ENCODE measurements around the gene CDS2.

Gene CDS2

DNA sequence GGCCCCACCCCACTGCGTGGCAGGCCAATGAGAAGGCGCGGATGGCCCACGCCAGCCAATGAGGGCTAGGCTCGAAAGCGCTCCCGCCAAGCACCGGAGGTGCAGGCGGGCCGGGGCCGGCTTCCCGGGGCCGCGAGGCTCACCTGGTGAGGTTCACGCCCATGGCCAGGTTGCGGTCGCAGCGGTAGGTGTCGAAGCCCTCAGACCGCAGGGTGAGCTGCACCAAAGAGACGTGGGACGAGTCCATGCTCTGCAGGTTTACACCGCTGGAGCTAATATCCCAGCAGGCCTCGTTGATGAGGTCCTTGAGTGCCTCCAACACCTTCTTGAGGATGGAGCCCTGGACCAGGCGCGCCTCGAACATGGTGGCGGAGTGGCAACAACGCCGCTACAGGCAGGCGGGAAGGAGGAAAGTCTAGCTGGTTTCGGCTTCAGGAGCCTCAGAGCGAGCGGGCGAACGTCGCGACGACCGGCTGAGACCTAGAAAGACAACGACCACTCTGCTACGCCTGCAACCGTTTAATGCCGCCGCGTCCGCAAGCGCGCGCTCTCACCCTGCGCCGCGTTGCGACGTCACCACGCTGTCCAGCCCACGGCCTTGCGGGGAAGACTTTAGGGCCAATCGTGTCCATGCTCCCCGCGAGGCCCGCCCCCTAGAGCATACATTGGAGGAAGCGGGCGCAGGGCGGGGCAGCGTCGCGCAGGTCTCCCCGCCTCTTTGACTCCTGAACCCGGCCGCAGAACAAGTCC, 7.2 kb upstream of the CDS2 start, which contains the start of gene PCNA:
TSS of gene PCNA (minus strand) at position 524 of the 750 bp plus-strand sequence. CDS start at position 364, 160 bp downstream.
- DNase-seq: peak; percentile 93

DNA sequence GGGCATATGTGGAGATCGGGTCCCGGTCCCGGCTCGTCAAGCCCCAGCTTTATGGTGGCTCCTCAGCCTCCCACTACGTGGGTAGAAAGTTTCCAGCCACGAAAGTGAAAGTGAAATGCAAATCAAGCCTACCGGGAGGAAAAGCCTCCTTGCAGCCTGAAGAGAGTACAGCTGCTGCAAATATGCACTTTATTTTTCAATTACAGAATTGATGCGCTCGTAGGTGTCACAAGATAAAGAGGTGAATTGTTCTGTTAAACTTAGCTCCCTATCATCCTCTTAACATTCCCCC, 6.7 kb upstream of the CDS2 start:
- no peak for DNase-seq

DNA sequence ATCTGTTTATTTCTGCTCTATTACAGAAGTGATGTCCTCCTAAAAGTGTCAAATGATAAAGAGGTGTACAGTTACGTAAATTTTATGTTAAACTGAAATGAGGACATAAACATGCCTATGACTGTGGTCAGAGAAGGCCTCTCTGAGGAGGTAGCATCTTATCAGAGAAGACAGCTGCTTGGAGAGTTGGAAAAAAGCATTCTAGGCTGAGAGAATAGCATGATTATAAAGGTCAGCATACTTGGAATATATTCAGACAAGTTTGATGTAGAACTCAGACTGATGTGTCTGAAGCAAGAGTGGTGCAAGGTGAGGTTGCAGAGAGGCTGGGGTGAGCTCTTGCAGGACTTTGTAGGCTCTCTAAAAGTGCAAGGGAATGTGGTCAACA, 3.9 kb upstream of the CDS2 start:
- no peak for DNase-seq

DNA sequence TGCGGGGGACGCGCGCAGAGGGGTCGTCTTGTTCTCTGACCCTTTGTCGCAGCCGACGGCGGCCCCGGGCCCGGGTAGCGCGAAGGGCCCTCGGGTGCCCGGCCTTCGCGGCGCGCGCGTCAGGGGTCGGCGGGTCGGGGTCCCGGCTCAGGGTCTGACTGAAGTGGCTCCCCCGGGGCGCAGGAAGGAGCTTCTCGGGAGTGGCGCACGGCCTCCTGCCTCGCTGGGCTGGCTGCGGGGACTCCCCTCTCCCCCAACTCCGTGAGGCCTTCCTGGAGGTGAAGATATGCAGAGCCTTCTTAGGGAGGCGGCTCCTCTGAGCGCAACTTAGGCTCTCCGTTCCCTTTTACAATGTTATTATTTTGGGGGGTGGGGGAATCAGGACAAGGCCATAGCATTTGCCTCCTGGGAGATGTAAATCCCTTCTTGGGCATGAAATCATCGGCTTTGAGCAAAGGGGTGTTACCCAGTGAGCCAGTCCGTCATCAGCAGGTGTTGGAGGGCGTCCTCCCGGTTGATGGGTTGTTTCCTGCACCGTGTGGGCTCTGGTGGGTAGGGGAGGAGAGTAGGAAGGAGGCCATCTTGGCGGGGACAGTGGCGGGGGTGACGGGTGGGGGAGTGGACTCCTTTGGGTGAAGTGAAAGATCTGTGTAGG, 523 bp downstream of the CDS2 start:
- DNase-seq: no peak

DNA sequence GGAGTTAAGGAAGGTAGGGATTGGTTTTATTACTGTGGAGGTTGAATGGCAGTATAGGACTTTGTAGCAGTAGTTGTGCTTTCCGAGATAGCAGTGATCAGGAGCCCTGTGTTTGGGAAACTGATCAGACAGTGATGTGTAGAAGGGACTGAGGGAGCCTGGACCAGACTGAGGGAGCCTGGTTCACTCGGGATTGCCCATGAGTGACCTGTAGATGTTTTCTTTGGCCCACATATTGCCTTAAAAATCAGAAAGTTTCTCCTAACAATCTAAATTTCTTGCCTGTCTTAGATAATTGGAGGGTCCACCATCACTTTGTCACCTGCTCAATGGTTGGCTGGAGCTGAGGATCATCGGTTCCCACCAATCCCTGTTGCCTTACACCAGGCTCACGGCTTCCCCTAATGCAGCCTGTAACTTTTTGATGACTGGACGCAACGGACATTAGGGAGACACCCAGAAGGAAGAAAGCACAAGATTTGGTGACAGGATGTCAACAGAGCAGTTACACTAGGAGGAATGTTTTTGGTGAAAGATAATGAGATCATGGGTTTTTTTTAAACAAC, 1.1 kb downstream of the CDS2 start:
- no peak for DNase-seq

DNA sequence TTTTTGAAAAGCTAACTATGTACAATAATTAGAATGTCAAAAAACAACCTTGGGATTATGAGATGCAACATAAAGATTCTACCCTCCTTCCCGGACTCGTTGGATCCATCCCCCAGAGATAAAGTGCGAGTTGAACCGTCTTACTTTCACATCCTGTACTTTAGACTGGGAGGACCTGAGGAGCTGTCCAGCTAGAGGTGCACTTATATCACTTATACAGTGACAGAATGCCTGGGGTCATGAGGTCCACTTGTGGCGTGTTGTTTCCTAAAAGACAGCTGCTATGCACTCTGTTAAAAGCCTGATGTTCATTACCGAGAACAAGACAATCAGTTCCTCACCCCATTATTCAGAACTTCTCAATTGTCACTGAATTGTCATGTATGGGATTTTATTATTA, 2.1 kb downstream of the CDS2 start:
- DNase-seq: no peak

DNA sequence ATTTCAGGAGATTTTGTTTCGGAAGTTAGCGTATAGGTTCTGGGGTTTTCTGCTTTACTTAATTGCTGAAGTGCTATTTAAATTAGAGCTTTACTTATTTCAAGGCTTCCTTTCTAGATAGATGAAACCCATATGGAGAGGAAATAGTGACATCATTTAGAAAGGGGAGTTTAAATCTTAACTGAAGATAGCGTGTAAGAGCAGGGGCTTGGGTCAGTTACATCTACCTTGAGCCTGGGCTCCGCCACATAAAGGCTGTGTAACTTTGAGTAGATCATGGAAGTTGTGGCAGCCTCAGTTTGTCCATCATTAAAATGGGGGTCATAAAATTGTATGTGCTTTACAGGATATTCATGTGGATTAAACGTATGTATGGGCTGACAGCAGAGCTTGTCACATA, 4.7 kb downstream of the CDS2 start:
- DNase-seq: no peak

DNA sequence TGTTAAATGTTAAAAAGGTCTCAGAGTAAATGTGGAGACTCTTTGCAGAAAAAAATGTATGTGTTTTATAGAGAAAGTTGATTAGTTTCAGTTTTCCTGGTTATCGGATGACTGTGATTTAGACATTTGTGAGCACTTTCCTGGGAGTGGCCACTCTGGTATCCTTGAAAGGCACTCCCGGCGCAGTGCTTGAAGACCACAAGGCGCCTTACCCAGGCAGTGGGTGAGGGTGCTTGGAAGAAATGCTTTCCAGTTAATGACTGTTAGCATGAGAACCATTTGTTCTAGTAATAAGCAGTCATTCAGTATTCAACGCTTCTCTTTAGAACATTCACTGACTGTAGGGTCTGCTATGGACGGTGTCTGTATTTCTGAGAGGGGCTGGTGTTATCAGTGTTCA, 7.2 kb downstream of the CDS2 start:
- no peak for DNase-seq

DNA sequence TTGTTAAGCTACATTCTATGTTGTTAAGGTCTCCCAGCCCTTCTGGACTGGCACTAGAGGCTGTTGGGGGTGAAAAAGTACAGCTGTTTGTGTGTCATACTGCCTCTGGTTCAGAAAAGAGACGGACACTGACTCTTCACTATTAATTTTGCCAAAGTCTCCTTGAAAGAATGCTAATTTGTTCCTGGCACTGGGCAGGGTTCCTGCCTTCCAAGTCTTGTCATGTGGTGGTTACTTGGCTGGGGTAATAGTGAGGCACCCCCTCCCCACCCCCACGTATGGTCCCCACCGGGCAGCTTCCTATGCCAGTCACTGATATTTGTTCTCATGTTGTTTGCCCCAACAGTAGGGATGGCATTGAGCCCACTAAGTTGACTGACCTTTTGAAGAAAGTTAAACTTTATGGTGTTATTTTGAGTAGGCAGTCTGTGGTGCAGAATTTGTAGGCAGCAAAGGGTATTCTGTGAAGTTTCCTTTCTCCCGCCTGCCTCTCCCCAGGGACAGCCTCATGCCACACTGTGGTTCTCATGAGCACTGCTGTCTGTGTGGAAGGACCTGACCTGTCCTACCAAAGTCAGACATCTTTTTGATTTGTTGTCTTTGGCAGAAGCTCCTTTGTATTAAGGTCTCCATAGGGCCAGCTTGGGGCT, 8.7 kb downstream of the CDS2 start:
- no peak for DNase-seq

DNA sequence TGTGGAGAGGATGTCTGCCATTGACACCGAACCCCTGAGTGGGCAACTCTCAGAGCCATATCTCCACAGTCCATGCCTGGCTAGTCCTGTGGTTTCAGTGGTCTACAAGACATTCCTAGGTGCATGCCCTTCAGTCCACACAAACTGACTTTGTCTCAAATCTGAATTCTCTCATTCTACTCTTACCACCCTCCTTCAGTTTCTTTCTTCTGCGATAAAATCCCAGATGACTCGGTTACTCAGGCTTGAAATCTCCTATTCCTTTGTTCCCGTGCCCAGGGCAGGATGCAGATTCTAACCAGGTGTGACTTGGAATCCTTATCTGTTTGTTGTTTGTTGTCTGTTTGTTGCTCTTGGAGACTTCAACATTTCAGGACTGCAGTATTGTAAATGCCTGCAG, 9.3 kb downstream of the CDS2 start:
- DNase-seq: no peak

DNA sequence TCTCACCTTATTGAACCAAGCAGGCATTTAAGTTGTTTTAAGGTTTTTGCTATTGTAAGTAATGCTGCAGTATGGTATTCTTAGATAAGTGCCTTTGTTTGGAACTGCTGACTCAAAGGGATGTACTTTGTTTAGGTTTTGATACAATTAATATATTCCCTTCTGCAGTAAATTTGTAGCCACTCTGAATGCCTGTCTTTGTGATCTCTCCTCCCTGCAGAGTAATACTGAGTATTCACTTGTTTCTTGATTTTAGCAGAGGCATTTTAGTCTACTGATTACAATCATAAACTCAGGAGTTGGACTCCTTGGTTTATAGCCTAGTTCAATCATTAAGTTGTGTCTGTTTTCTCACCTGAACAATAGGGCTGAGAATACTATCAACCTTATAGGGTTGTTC, 13.4 kb downstream of the CDS2 start:
- DNase-seq: no peak

DNA sequence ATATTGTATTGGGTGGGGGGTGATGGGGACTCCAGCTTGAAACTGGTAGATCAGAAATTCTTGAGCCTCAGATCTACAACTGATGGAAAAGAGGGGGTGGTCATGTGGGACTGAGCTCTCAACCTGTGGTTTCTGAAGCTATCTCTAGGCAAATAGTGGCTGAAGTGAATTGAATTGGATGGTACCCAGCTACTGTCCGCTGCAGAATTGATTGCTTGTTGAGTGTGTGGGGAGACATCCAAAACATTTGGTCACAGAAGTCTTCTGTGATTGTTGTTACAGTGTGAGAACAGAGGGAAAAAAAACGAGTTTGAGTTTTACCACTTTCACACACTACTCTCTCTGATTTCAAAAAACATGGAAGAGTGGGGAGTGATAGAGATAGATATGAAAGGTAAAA, 14.8 kb downstream of the CDS2 start:
- DNase-seq: no peak

DNA sequence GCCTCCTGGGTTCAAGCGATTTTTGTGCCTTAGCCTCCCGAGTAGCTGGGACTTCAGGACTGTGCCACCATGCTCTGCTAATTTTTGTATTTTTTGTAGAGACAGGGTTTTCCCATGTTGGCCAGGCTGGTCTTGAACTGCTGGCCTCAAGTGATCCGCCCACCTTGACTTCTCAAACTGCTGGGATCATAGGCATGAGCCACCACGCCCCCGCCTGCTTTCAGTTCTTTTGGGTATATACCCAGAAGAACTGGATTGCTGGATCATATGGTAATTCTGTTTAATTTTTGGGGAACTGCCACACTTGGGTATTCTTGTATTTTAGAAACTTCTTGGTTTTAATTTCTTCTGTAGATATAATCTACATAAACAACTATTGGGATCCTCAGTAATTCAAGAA, 17.0 kb downstream of the CDS2 start:
- no peak for DNase-seq

DNA sequence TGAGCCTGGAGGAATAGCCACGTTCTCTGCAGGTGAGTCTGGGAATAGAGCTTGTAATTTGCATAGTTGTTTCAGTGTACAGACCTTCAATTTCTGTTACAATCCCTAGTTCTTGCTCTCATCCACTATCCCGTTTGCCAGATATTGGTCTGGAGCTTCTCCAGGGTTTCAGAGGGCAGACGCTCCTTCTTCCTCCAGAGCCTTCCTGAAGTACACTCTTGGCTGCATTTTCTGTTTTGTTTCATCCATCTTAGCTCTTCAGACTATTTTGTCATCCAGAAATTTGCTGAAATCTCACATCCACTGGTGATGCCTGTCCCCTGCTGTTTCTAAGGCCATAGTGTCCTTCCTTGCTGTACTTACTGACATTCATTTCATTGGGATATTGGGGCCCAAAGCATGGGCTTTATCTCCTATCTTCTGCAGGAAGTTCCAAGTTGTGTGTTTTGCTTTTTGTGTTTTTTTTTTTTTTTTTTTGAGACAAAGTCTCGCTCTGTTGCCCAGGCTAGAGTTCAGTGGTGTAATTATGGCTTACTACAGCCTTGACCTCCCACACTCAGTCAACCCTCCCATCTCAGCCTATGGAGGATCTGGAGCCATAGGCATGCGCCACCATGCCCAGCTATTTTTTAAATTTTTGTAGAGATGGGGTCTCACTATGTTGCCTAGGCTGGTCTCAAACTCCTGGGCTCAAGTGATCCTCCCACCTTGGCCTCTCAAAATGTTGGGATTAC, 18.7 kb downstream of the CDS2 start:
- no peak for DNase-seq

DNA sequence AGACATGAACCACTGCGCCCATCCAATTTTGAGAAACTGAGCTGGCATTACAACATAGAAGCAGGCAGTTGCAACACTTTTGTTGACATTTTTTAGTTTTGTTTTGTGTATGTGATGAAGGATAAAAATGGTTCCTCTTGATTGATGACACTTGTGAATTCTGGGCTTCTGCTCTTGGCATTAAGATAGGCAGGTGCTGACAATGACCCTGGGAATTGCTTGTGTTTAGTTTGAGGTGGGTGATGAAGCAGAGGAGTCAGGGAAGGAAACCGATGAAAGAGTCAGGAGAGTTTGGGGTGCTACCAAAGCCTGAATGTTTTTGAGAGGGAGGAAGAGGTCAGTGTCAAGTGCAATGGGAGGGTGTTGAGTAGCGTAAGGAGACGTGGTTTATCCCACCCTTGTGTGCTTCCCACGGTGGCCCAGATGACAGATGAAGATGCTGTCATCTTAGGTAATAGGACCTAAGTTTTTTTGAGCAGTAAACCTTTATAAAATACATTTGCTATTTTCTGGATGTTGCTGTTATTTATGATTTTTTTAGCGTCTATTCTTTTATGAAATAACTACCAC, 19.4 kb downstream of the CDS2 start:
- no peak for DNase-seq

DNA sequence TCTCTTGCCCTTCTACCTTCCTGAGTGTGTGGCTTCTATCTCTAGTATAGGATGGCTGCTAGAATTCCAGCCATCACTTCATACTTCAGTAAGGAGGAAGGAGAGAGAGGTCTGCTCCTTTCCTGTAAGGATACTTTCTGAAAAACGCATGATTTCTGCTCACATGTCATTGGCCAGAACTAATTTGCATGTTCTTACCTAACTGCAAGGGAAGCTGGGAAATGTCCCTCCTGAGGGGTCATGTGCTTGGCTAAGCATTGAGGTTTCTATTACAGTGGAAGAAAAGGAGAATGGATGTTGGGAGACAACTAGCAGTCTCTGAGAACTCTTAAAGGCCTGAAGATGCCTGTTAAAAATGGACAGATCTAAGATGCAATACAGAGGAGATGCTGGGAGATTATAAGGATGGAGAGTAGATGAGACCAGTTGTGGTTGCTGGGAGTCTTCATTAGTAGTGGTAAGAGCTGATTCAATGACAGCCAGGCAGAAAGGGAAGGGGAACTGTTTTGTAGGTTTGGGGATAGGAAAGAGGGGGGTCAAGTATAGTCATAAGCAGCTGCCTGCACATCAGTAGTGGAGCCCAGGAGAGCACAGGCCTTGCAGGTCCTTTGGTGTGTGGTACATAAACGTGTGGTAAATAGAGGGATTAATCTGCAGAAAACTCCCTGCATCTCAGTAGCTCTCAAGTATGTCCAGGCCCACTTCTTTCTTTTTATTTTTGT, 20.2 kb downstream of the CDS2 start:
- DNase-seq: no peak

DNA sequence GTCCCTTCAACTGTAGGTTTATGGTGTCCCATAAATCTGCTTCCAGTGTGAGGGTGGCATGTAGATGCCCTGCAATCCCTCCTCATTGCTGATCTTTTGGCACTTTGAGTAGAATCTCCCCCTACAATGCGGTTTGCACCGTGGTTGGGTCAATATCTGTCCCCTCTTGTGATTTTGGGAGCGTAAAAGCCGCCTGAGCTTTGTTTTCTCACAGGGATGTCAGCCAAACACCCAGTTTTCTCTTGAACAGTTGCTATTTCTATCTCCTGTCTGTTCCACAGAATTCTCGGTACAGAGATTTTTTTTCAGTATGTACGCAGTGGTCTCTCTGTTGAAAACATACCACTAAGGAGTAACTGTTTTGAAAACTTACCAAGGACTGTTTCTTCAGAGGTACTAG, 21.8 kb downstream of the CDS2 start:
- no peak for DNase-seq

DNA sequence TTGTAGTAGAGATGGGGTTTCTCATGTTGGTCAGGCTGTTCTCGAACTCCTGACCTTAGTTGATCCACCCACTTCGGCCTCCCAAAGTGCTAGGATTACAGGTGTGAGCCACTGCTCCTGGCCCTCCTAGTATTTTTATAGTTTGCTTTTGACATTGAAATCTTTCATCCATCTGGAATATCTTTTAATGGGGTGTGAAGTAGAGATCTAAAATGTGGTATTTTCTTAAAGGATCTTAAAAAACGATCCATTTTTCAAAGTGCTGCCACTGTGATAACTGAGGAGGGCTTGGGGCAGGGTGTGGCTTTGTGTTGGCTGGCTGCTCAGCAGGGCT, 23.1 kb downstream of the CDS2 start:
- no peak for DNase-seq

DNA sequence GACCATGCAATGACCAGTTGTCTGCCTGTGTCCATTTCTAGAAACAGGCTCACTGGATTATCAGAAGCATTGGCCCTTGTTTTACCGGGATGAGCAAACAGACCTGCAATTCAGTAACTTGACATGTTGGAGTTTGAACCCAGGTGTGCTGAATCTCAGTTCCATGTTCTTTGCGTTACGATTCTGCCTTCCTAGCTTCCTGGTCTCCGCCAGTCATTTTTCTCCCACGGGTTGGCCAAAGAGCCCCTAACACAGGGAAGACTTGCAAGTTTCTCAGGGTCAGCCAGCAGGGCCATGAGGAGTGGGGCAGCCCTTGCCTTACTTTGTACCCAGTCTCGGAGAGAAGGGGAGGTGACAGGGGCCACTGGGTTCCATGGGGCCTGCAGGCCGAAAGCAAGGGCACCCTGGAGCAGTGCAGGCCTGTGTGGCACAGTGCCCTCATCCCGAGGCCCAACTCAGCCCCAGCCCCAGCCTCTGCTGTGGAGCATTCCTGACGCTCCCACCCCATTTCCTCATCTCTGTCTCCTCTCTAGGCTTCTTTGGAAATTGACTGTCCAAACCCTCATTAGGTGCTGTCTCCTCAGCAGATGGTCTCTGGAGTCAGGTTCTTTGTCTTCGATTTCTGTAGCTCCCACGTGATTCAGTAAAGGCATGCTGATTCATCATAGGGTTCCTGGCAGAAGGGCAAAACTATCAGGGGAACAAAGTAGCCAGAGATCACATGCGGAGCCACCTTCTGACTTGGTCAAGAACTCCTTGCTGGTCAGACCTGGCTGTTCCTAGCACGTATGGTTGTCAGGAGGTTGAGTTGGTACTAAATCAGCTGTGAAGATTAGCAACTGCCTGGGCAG, 23.6 kb downstream of the CDS2 start:
- DNase-seq: no peak

DNA sequence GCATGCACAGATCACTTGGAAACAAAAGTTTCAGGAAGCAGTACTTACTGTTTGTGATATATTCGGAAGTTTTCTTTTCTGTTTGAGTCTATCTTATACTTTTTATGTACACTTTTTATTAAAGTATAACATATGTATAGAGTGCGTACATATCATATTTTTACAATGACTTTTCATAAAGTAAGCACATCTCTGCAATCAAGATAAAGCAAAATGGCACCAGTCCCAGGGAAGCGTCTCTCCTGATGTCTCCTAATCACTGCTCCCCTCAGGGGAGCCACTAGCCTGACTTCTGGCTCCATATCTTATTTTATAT, 26.3 kb downstream of the CDS2 start:
- DNase-seq: no peak

DNA sequence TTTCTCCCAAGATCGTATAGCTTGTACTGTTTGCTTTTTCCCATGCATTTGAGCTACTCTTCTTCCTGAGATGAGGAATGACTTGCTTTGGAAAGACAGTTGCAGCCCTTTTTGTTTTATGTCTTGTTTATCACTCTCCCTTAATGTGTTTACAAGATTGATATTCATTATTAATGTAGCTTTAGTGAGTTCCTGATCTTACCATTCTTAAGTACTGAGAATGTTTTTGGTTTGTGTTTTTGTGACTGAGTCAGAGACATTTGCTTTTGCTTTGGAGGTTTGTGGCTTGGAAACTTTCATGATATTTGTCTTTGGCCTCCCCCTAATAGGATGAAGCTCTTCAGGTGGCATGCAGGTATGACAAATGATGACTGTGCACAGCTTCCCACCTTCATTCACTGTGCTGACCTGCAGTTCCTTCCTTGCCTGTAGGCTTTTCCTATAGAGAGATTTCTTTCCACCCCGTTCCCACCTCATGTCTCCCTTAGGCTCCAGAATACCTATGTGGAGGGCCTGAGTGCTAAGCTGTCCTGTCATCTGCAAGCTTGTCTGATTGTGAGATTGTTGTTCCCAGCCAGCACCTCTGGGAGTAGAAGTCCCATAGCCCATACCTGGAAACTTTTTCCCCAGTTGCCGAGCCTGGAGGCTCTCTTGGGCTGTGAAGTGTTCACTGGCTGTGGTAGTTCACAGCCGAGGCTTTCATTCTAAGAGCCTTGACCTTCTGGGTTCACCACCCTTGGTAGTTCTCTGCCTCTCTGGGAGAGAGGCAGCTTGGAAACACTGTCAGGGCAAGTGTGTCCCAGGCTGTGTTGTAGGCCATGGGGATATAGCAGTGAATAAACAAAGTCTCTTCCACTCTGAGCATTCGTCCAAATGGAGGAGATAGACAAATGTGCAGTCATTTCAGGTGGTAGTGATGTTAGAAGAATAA, 27.1 kb downstream of the CDS2 start:
- DNase-seq: no peak
